Measurements from ENCODE around the gene ZMAT3.

The ZMAT3 gene

GRCh38 chr3:179068779-179069530, 2.7 kb downstream of the ZMAT3 start:
- no peak overlapping the region for H3K4me3 ChIP-seq (replicated peaks; ENCODE audit: insufficient read depth, low read length)

DNA sequence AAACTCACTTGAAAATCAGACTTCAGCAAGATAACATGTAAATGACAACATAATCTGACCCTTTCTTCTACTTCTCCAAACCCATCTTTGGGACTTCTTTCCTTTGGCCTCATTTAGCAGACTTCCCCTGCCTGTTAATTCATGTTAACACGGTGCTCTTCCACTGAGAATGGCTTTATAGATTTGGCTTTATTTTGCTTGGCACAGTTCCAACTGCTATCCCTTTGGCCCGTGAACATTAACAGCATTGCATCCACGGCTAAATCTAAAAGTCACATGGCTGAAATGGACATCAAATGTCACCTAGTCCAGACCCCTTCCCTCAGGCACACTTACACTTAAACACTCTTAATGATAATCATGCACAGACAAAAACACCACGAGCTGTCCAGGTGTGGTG, 3.8 kb downstream of the ZMAT3 start:
- TF ChIP-seq SPI1 (IDR thresholded peaks at IDR 0.05; ENCODE audit: borderline replicate concordance, low read depth): no peak
- no peak for TF ChIP-seq POLR2AphosphoS5 (IDR thresholded peaks at IDR 0.05; ENCODE audit: low read depth)
- TF ChIP-seq, protein P1, sequence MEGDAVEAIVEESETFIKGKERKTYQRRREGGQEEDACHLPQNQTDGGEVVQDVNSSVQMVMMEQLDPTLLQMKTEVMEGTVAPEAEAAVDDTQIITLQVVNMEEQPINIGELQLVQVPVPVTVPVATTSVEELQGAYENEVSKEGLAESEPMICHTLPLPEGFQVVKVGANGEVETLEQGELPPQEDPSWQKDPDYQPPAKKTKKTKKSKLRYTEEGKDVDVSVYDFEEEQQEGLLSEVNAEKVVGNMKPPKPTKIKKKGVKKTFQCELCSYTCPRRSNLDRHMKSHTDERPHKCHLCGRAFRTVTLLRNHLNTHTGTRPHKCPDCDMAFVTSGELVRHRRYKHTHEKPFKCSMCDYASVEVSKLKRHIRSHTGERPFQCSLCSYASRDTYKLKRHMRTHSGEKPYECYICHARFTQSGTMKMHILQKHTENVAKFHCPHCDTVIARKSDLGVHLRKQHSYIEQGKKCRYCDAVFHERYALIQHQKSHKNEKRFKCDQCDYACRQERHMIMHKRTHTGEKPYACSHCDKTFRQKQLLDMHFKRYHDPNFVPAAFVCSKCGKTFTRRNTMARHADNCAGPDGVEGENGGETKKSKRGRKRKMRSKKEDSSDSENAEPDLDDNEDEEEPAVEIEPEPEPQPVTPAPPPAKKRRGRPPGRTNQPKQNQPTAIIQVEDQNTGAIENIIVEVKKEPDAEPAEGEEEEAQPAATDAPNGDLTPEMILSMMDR (IDR thresholded peaks at IDR 0.05; ENCODE audit: insufficient read depth, low read length): no peak
- no peak for TF ChIP-seq GABPA (IDR thresholded peaks at IDR 0.05; ENCODE audit: low read depth)
- TF ChIP-seq REST (IDR thresholded peaks at IDR 0.05; ENCODE audit: insufficient replicate concordance, low read depth): no peak
- no peak for DNase-seq (ENCODE audit: low read depth in 1 of 2, low spot score in 1 of 2)
- Histone ChIP-seq H3K27me3 (ENCODE audit: insufficient read depth, poor library complexity, severe bottlenecking) (no peaks in the 10 kb centered on the region), H3K27ac (replicated peaks) (no peak overlapping the region), H3K4me3 (replicated peaks; ENCODE audit: insufficient read depth, low read length) (no peak overlapping the region)

More at GRCh38 chr3:179068779-179069530, 2.7 kb downstream of the ZMAT3 start:
- DNase-seq (ENCODE audit: low read depth in 1 of 2, low spot score in 1 of 2): peak in 1 of 2 experiments; percentile 41
- H3K27me3 ChIP-seq (ENCODE audit: insufficient read depth, poor library complexity, severe bottlenecking): no peaks in the 10 kb centered on the region
- no peak overlapping the region for H3K27ac ChIP-seq (replicated peaks)
- TF ChIP-seq POLR2AphosphoS5 (IDR thresholded peaks at IDR 0.05; ENCODE audit: low read depth) (no peak), REST (IDR thresholded peaks at IDR 0.05; ENCODE audit: insufficient replicate concordance, low read depth) (no peak), GABPA (IDR thresholded peaks at IDR 0.05; ENCODE audit: low read depth) (no peak), SPI1 (IDR thresholded peaks at IDR 0.05; ENCODE audit: borderline replicate concordance, low read depth) (no peak)
- TF ChIP-seq, protein P1 (IDR thresholded peaks at IDR 0.05; ENCODE audit: insufficient read depth, low read length): no peak

DNA sequence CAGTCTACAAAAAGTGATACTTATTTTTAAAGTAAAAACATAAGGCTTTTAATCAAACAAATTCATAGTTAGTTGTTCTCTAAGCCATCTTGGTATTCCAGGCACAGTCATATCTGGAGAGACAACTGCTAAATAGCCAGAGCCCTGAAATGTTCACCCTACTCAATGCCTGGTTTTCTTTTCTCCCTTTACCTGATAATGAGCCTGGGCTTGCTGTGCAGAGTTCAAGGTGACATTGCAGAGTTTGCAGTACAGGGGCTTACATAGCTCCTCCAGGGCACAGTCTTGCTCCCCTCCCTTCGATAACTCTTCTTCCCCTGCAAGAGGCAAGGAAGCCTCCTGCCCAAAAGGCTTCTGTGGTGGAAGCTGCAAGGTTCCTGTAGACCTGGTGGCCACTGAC, 4.3 kb downstream of the ZMAT3 start:
- H3K27me3 ChIP-seq (ENCODE audit: insufficient read depth, poor library complexity, severe bottlenecking): no peaks in the 10 kb centered on the region
- H3K4me3 ChIP-seq (replicated peaks; ENCODE audit: insufficient read depth, low read length): no peak overlapping the region
- TF ChIP-seq GABPA (IDR thresholded peaks at IDR 0.05; ENCODE audit: low read depth) (no peak), REST (IDR thresholded peaks at IDR 0.05; ENCODE audit: insufficient replicate concordance, low read depth) (no peak), SPI1 (IDR thresholded peaks at IDR 0.05; ENCODE audit: borderline replicate concordance, low read depth) (no peak), POLR2AphosphoS5 (IDR thresholded peaks at IDR 0.05; ENCODE audit: low read depth) (no peak)
- TF ChIP-seq, protein P1 (IDR thresholded peaks at IDR 0.05; ENCODE audit: insufficient read depth, low read length): no peak
- H3K27ac ChIP-seq (replicated peaks): no peak overlapping the region
- DNase-seq (ENCODE audit: low read depth in 1 of 2, low spot score in 1 of 2): no peak
